ENCODE results near the gene FAH. TPM values are rescaled to one million over a fixed set of nuclear protein-coding genes. Genes with fewer than 3 reads are reported as not detected.

The FAH gene
- polyA plus RNA-seq, 1 donor (not counting 4 experiments of a cell fraction or from before 2014, with no cell fraction given), result 29.4 TPM

DNA sequence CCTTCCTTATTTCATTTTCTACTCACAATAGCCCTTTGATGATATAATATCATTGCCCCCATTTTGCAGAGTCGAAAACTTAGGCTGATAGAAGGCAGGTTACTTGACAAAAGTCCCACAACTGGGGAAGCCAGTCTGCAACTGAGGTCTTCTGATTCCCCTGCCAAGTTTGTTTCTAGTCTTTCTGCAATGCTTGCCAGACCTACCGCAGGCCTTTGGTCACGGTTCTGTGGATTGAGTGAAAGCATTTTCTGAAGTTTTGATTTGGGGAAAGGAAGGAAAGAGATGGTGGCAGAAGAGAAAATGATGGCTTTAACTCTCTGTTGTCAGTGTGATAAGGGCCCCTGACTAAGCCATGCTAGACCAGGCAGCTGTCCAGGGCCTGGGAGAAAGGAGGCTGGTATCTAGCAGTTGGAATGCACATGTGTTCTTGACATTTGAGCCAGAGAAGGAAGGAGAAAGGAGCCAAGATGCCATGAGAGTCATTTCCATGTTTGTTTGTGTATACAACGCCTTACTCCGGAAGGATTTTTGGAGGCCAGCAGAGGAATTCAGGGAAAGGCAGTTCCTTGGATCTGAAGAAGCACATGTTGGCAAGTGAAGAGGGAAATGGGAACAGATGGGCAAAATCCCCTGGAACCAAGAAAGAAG lies 29.9 kb downstream of the FAH start:
- H3K36me3 ChIP-seq (ENCODE audit: control insufficient read depth in 2 of 2, extremely low read depth in 1 of 2, insufficient read depth in 2 of 2, low read length in 2 of 2), result peaks cover 16 to 25% of the 10 kb centered on the region in 2 experiments
- H3K27ac ChIP-seq (ENCODE audit: control insufficient read depth, insufficient read depth, low read length), result no peak overlapping the region
- H3K79me2 ChIP-seq (ENCODE audit: control insufficient read depth, insufficient read depth, low read length), result no peaks in the 10 kb centered on the region
- no peak for DNase-seq (ENCODE audit: low read depth, low spot score)
- no peaks in the 10 kb centered on the region for H3K27me3 ChIP-seq (ENCODE audit: control insufficient read depth, extremely low read depth, insufficient read depth, low read length)
- dilution Hi-C loops (cut with MboI; ENCODE audit: extremely low pct_ligation_motif_present, low sequenced_read_pairs), result no loop called here
- H3K4me2 ChIP-seq (ENCODE audit: control insufficient read depth, extremely low read depth, insufficient read depth, low read depth, low read length), result no peak overlapping the region
- FAIRE-seq, result no peak
- H3K9me3 ChIP-seq (ENCODE audit: control insufficient read depth, low read depth, low read length), result no peaks in the 10 kb centered on the region
- no peak overlapping the region for H3K4me3 ChIP-seq (ENCODE audit: control insufficient read depth in 2 of 3, extremely low read depth in 1 of 3, insufficient read depth in 2 of 3, low read depth in 1 of 3, low read length in 3 of 3)
- no peak overlapping the region for H2AFZ ChIP-seq (ENCODE audit: control insufficient read depth, low read length)
- H3K4me1 ChIP-seq (ENCODE audit: control insufficient read depth, extremely low read depth, insufficient read depth, low read length), result peaks cover 12% of the 10 kb centered on the region
- no peaks in the 10 kb centered on the region for H3K9me1 ChIP-seq (ENCODE audit: control insufficient read depth, extremely low read depth, insufficient read depth, low read length)
- TF ChIP-seq EZH2 (IDR thresholded peaks at IDR 0.05; ENCODE audit: low read length), result no peak
- TF ChIP-seq, protein P1, sequence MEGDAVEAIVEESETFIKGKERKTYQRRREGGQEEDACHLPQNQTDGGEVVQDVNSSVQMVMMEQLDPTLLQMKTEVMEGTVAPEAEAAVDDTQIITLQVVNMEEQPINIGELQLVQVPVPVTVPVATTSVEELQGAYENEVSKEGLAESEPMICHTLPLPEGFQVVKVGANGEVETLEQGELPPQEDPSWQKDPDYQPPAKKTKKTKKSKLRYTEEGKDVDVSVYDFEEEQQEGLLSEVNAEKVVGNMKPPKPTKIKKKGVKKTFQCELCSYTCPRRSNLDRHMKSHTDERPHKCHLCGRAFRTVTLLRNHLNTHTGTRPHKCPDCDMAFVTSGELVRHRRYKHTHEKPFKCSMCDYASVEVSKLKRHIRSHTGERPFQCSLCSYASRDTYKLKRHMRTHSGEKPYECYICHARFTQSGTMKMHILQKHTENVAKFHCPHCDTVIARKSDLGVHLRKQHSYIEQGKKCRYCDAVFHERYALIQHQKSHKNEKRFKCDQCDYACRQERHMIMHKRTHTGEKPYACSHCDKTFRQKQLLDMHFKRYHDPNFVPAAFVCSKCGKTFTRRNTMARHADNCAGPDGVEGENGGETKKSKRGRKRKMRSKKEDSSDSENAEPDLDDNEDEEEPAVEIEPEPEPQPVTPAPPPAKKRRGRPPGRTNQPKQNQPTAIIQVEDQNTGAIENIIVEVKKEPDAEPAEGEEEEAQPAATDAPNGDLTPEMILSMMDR (optimal IDR thresholded peaks at IDR 0.05 in 1 of 3, IDR thresholded peaks at IDR 0.05 in 1 of 3, conservative IDR thresholded peaks at IDR 0.05 in 1 of 3; ENCODE audit: extremely low read depth in 1 of 3, insufficient read depth in 2 of 3, low read length in 3 of 3), result no peak
- no peak overlapping the region for H3K9ac ChIP-seq (ENCODE audit: control insufficient read depth, extremely low read depth, insufficient read depth, low read length)
- no peaks in the 10 kb centered on the region for H4K20me1 ChIP-seq (ENCODE audit: control insufficient read depth, extremely low read depth, insufficient read depth, low read length)

- no peak overlapping the region for H3K4me2 ChIP-seq (ENCODE audit: control insufficient read depth, extremely low read depth, insufficient read depth, low read depth, low read length)
- H3K4me1 ChIP-seq (ENCODE audit: control insufficient read depth, extremely low read depth, insufficient read depth, low read length), result peaks cover 12% of the 10 kb centered on the region
- FAIRE-seq (no peak), DNase-seq (ENCODE audit: low read depth, low spot score) (no peak)
- no peak overlapping the region for H2AFZ ChIP-seq (ENCODE audit: control insufficient read depth, low read length)
- dilution Hi-C loops (cut with MboI; ENCODE audit: extremely low pct_ligation_motif_present, low sequenced_read_pairs), result no loop called here
- no peaks in the 10 kb centered on the region for H3K9me1 ChIP-seq (ENCODE audit: control insufficient read depth, extremely low read depth, insufficient read depth, low read length)
- H3K9ac ChIP-seq (ENCODE audit: control insufficient read depth, extremely low read depth, insufficient read depth, low read length), result no peak overlapping the region
- H3K27ac ChIP-seq (ENCODE audit: control insufficient read depth, insufficient read depth, low read length), result no peak overlapping the region
- H3K36me3 ChIP-seq (ENCODE audit: control insufficient read depth in 2 of 2, extremely low read depth in 1 of 2, insufficient read depth in 2 of 2, low read length in 2 of 2), result peaks cover 16 to 25% of the 10 kb centered on the region in 2 experiments
- H3K4me3 ChIP-seq (ENCODE audit: control insufficient read depth in 2 of 3, extremely low read depth in 1 of 3, insufficient read depth in 2 of 3, low read depth in 1 of 3, low read length in 3 of 3), result no peak overlapping the region
- TF ChIP-seq EZH2 (IDR thresholded peaks at IDR 0.05; ENCODE audit: low read length), result no peak
- TF ChIP-seq, protein P1 (optimal IDR thresholded peaks at IDR 0.05 in 1 of 3, IDR thresholded peaks at IDR 0.05 in 1 of 3, conservative IDR thresholded peaks at IDR 0.05 in 1 of 3; ENCODE audit: extremely low read depth in 1 of 3, insufficient read depth in 2 of 3, low read length in 3 of 3), result no peak
- H3K79me2 ChIP-seq (ENCODE audit: control insufficient read depth, insufficient read depth, low read length), result no peaks in the 10 kb centered on the region
- H3K27me3 ChIP-seq (ENCODE audit: control insufficient read depth, extremely low read depth, insufficient read depth, low read length), result no peaks in the 10 kb centered on the region
- H4K20me1 ChIP-seq (ENCODE audit: control insufficient read depth, extremely low read depth, insufficient read depth, low read length), result no peaks in the 10 kb centered on the region
- no peaks in the 10 kb centered on the region for H3K9me3 ChIP-seq (ENCODE audit: control insufficient read depth, low read depth, low read length)
Measured at GRCh38 chr15:80183306-80183705, 30.5 kb downstream of the FAH start.

All from keratinocyte (primary cell).